Panc1 (cell line): ENCODE results near the gene MOBP. TPM values are rescaled to one million over a fixed set of nuclear protein-coding genes. Genes with fewer than 3 reads are reported as not detected.

Experiments used
- ATAC-seq: fragments of 200-7000 bp; cut with Tn5 transposase; 2 replicates; pipeline ENCODE4 v1.9.1; 2020; ENCODE audit warnings: mild to moderate bottlenecking, moderate library complexity
- BruUV-seq: library from RNA; stranded (reverse); fragments of 400-500 nt; replicated peaks from 2 replicates; lab custom pipeline; 2021; lab: Mats Ljungman, UMichigan
- CTCF ChIA-PET: fragments of 300-600 bp; sonication (Branson Sonifier 250); formaldehyde crosslinking; loops from one replicate; lab custom pipeline; 2022; ENCODE audit warnings: antibody characterized with exemption; lab: Charles Lee
- POLR2A ChIA-PET: fragments of 300-600 bp; sonication (Branson Sonifier 250); formaldehyde crosslinking; loops from one replicate; lab custom pipeline; 2022; ENCODE audit warnings: antibody characterized with exemption; lab: Charles Lee
- DNase-seq: peaks from one replicate; pipeline ENCODE4 v3.0.0-alpha.2; 2010; ENCODE audit warnings: low read depth, low spot score
- H3K27ac ChIP-seq: 2 replicates; pipeline ENCODE4 v1.5.1; 2011; ENCODE audit warnings: mild to moderate bottlenecking, low read length, inconsistent platforms
- H3K27me3 ChIP-seq: fragments of 200-500 bp; sonication (Bioruptor generic); 2 replicates; pipeline ENCODE4 v1.6.0; 2014; ENCODE audit warnings: low read length, inconsistent platforms; ENCODE audit not compliant: control insufficient read depth, insufficient read depth
- H3K36me3 ChIP-seq: fragments of 200-500 bp; sonication (Bioruptor generic); 2 replicates; pipeline ENCODE4 v1.5.1; 2014; ENCODE audit warnings: inconsistent platforms, mild to moderate bottlenecking, low read length, moderate library complexity; ENCODE audit not compliant: control insufficient read depth, insufficient read depth
- H3K4me1 ChIP-seq: 2 replicates; pipeline ENCODE4 v1.5.1; 2011; ENCODE audit warnings: inconsistent platforms, mild to moderate bottlenecking, low read length, moderate library complexity; ENCODE audit not compliant: control insufficient read depth, insufficient read depth
- H3K4me3 ChIP-seq, 2 experiments: 2 replicates each; pipeline ENCODE4 v1.5.1; 2011 to 2012; ENCODE audit warnings: low read depth in 2 of 2, low read length in 2 of 2, mild to moderate bottlenecking in 2 of 2, inconsistent platforms in 1 of 2, moderate library complexity in 1 of 2
- H3K9me3 ChIP-seq: fragments of 200-500 bp; sonication (Bioruptor generic); 2 replicates; pipeline ENCODE4 v1.5.1; 2014; ENCODE audit warnings: low read depth, mild to moderate bottlenecking, inconsistent platforms, low read length, moderate library complexity; ENCODE audit not compliant: control insufficient read depth, insufficient read depth
- POLR2AphosphoS5 ChIP-seq: IDR thresholded peaks from 2 replicates; pipeline ENCODE4 v1.6.1; 2012; ENCODE audit warnings: mild to moderate bottlenecking, low read depth, low read length, moderate library complexity
- REST ChIP-seq, 2 experiments: IDR thresholded peaks; 2 replicates each; pipeline ENCODE4 v1.6.1; 2011 to 2012; ENCODE audit warnings: low read depth in 2 of 2, control low read depth in 1 of 2, low read length in 1 of 2, mild to moderate bottlenecking in 1 of 2, moderate library complexity in 1 of 2; ENCODE audit not compliant: insufficient read depth in 1 of 2
- SIN3A ChIP-seq: IDR thresholded peaks from 2 replicates; pipeline ENCODE4 v1.6.1; 2012; ENCODE audit warnings: low read depth, mild to moderate bottlenecking, low read length, moderate library complexity, borderline replicate concordance; ENCODE audit not compliant: insufficient read depth
- TCF7L2 ChIP-seq: IDR thresholded peaks from 2 replicates; pipeline ENCODE4 v1.6.1; 2011; ENCODE audit warnings: mild to moderate bottlenecking, low read depth, low read length, inconsistent platforms
- in situ Hi-C: cut with HindIII; loops from 2 replicates; pipeline ENCODE4 v1.10.0; 2016; ENCODE audit warnings: low sequenced_read_pairs, low pct_unique_long_range_greater_than_20kb
- intact Hi-C: fragments of 100-400 bp; cut with micrococcal nuclease; formaldehyde crosslinking; loops from one replicate; pipeline ENCODE4 v1.10.0; 2022; ENCODE audit not compliant: unreplicated experiment
- total RNA-seq: library from RNA; stranded (reverse); gene quantifications from one replicate; pipeline ENCODE4 v1.2.1, GENCODE V29; 2021; ENCODE audit not compliant: unreplicated experiment
- TF ChIP-seq, protein P1 (sequence below): fragments of 450-650 bp; IDR thresholded peaks from 2 replicates; pipeline ENCODE4 v1.5.1; 2017; ENCODE audit warnings: mild to moderate bottlenecking

The MOBP gene
- total RNA-seq, 1 experiment from 2014 or later, result not detected

DNA sequence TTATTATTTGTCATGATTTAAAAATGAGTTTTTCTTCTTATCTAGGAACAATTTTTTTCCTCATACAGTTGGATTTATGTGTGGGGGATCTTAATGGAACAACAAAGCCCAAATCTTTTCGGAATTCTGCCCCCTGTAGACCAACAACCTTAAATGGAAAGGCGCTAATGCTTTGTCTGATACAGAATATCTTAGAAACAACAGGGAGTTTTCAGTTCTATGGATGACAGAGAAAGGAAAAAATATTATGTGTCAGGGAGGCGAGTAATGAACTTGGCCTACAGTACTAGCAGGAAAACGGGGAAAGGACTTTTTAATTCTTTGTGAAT, 592 bp downstream of the MOBP start:
- Histone ChIP-seq H3K27me3 (no peaks in the 10 kb centered on the region), H3K4me3 (no peak overlapping the region), H3K36me3 (no peaks in the 10 kb centered on the region), H3K9me3 (no peaks in the 10 kb centered on the region), H3K27ac (no peak overlapping the region), H3K4me1 (no peaks in the 10 kb centered on the region)
- in situ Hi-C loops (no loop called here), intact Hi-C loops (no loop called here)
- no peak for DNase-seq
- CTCF ChIA-PET, result no interaction called here
- BruUV-seq, result no TSS peak
- ATAC-seq, result no peak
- TF ChIP-seq, protein P1, sequence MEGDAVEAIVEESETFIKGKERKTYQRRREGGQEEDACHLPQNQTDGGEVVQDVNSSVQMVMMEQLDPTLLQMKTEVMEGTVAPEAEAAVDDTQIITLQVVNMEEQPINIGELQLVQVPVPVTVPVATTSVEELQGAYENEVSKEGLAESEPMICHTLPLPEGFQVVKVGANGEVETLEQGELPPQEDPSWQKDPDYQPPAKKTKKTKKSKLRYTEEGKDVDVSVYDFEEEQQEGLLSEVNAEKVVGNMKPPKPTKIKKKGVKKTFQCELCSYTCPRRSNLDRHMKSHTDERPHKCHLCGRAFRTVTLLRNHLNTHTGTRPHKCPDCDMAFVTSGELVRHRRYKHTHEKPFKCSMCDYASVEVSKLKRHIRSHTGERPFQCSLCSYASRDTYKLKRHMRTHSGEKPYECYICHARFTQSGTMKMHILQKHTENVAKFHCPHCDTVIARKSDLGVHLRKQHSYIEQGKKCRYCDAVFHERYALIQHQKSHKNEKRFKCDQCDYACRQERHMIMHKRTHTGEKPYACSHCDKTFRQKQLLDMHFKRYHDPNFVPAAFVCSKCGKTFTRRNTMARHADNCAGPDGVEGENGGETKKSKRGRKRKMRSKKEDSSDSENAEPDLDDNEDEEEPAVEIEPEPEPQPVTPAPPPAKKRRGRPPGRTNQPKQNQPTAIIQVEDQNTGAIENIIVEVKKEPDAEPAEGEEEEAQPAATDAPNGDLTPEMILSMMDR, result 0 out of 2 replicates have a peak, but pooled peaks have one; percentile 7
- no peak for TF ChIP-seq SIN3A
- TF ChIP-seq REST (IDR thresholded peaks at IDR 0.05; ENCODE audit: insufficient read depth in 1 of 2, low read depth in 2 of 2, low read length in 1 of 2), result no peak
- no peak for TF ChIP-seq POLR2AphosphoS5
- no peak for TF ChIP-seq TCF7L2
- POLR2A ChIA-PET, result no interaction called here

DNA sequence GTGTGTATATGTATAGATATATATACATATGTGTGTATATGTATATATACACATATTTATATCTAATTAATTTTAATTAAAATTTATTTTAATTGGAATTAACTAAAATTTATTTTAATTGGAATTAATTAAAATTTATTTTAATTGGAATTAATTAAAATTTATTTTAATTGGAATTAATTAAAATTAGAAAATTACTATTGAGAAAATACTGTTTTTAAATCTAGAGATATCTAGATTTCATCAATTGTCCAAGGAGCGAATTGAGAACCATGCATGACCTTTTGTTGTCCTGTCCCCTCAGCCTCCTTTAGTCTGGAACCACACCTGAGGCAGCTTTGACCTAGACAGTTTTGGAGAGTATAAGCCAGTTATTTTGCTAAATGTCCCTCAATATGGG, 1.8 kb downstream of the MOBP start:
- no peaks in the 10 kb centered on the region for H3K9me3 ChIP-seq
- no peaks in the 10 kb centered on the region for H3K27me3 ChIP-seq
- no TSS peak for BruUV-seq
- DNase-seq, result no peak
- H3K27ac ChIP-seq, result no peak overlapping the region
- CTCF ChIA-PET, result no interaction called here
- POLR2A ChIA-PET, result no interaction called here
- TF ChIP-seq REST (IDR thresholded peaks at IDR 0.05; ENCODE audit: insufficient read depth in 1 of 2, low read depth in 2 of 2, low read length in 1 of 2), result no peak
- TF ChIP-seq POLR2AphosphoS5, result no peak
- no peak for TF ChIP-seq SIN3A
- no peak for TF ChIP-seq TCF7L2
- TF ChIP-seq, protein P1, result no peak
- in situ Hi-C loops (no loop called here), intact Hi-C loops (no loop called here)
- no peaks in the 10 kb centered on the region for H3K4me1 ChIP-seq
- no peak overlapping the region for H3K4me3 ChIP-seq
- H3K36me3 ChIP-seq, result no peaks in the 10 kb centered on the region
- ATAC-seq, result no peak
